Measurements from ENCODE around the gene OMP.

OMP gene

GRCh38 chr11:77074205-77074604, 28.4 kb upstream of the OMP start:
- H3K4me3 ChIP-seq (ENCODE audit: low read depth, low read length): no peak overlapping the region
- no peak for DNase-seq (ENCODE audit: low read depth, low spot score)
- TF ChIP-seq CTCF (IDR thresholded peaks at IDR 0.05; ENCODE audit: low read depth, low read length): no peak
- in situ Hi-C loops (cut with HindIII; ENCODE audit: low sequenced_read_pairs): no loop called here

GRCh38 chr11:77074626-77075221, 27.9 kb upstream of the OMP start:
- in situ Hi-C loops (cut with HindIII; ENCODE audit: low sequenced_read_pairs): no loop called here
- no peak overlapping the region for H3K4me3 ChIP-seq (ENCODE audit: low read depth, low read length)
- no peak for TF ChIP-seq CTCF (IDR thresholded peaks at IDR 0.05; ENCODE audit: low read depth, low read length)
- DNase-seq (ENCODE audit: low read depth, low spot score): no peak

DNA sequence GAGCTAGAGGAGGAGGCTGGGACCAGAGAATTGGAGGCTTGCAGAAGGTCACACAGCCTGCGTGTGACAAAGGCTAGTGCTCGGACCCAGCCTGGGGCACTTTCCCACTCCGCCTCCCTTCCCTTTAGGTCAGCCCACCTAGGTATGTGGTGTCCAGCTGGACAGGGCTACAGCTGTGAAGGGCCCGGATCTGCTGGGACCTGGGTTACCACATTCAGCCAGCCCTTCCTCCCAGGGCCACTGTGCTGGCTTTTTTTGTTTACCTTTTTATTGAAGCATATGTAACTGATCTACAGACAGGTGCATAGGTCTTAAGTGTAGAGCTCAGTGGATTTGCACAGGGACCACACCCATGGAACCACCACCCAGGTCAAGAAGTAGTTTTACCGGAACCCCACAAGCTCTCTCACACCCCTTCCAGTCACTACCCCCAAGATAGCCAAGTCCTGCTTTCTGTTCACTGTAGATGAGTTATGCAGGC, 27.2 kb upstream of the OMP start:
- no peak overlapping the region for H3K4me3 ChIP-seq (ENCODE audit: low read depth, low read length)
- no peak for TF ChIP-seq CTCF (IDR thresholded peaks at IDR 0.05; ENCODE audit: low read depth, low read length)
- in situ Hi-C loops (cut with HindIII; ENCODE audit: low sequenced_read_pairs): no loop called here
- DNase-seq (ENCODE audit: low read depth, low spot score): no peak

DNA sequence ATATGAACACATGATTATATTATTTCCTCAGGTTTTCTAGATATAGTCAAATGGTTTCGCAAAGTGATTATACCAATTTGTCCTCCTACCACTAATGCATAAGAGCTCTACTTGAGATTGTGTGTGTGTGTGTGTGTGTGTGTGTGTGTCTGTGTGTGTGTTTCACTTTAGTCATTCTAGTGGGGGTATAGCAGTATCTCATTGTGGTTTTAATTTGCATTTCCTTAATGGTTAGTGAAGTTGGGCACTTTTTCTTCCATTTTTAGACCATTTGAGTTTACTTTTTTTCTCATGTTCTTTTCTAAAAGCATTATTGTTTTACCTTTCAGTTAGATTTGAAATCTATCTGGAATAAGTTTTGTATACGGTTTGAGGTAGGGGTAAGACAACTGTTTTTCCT, 23.0 kb upstream of the OMP start:
- in situ Hi-C loops (cut with HindIII; ENCODE audit: low sequenced_read_pairs): no loop called here
- no peak overlapping the region for H3K4me3 ChIP-seq (ENCODE audit: low read depth, low read length)
- no peak for DNase-seq (ENCODE audit: low read depth, low spot score)
- TF ChIP-seq CTCF (IDR thresholded peaks at IDR 0.05; ENCODE audit: low read depth, low read length): no peak

DNA sequence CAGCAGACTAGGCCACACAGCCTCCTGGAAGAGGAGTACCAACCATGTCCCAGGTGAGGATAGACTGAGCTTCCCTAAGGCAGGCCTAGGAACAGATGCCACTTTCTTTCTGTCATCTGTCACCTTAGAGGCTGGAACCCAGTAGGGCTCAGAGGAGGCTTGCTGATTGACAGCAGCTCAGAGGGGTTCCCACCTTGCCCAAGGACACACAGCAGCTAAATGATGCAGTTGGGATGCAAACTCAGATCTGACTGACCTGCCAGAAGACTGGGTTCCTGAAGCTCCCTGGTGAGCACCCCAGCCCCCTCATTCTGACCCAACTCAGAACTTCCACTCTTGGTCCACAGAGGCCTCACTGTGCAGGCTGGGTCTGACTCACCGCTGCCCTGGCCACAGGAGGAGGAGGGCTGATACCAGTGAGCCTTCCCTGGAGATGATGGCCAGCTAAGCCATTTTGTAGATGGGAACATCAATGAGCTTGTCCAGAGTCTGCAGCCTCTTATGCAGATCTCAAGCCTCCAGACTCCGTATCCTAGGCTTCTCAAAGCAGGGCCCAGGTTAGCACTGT, 21.9 kb upstream of the OMP start:
- no peak overlapping the region for H3K4me3 ChIP-seq (ENCODE audit: low read depth, low read length)
- TF ChIP-seq CTCF (IDR thresholded peaks at IDR 0.05; ENCODE audit: low read depth, low read length): no peak
- no peak for DNase-seq (ENCODE audit: low read depth, low spot score)
- in situ Hi-C loops (cut with HindIII; ENCODE audit: low sequenced_read_pairs): no loop called here

DNA sequence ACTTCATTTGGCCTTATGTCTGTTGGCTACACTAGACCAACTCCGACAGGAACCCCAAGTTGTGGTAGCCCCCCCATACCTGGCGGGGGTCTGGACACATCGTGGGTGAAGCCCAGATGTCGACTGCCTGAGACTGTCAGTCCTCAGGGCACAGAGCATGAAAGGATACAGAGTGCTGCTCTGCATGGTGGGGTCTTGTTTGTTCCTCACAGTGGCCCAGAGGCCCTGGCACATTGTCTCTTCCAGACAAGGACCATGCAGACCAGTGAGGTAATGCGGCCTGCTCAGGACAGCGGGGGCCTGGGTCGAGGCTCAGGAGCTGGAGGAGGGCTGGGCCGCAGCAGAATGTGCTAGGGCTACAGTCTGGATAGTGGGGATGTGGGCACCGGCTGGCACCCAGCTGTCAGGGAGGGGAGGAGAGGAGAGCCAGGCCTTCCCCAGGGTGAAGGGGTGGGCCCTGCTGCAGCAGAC, 21.2 kb upstream of the OMP start:
- DNase-seq (ENCODE audit: low read depth, low spot score): no peak
- in situ Hi-C loops (cut with HindIII; ENCODE audit: low sequenced_read_pairs): no loop called here
- TF ChIP-seq CTCF (IDR thresholded peaks at IDR 0.05; ENCODE audit: low read depth, low read length): no peak
- no peak overlapping the region for H3K4me3 ChIP-seq (ENCODE audit: low read depth, low read length)
